Pancreas (tissue), 10 donors: ENCODE data around the gene FRMD4B. TPM values are rescaled to one million over a fixed set of nuclear protein-coding genes. Genes with fewer than 3 reads are reported as not detected.

Experiments used
- ATAC-seq, 4 donors: fragments of 200-7000 bp; cut with Tn5 transposase; one replicate each; pipeline versions ENCODE4 v1.8.0 to v1.9.1; 2020; ENCODE audit warnings: mild to moderate bottlenecking in 4 of 4, moderate library complexity in 4 of 4
- DNase-seq, 6 donors: peaks; one replicate each; pipeline ENCODE4 v3.0.0-alpha.2; 2020
- FAIRE-seq: peaks from 2 replicates; lab custom pipeline; 2012; peaks lifted over from hg19 to GRCh38; lab: Jason Lieb, UNC
- H3K27ac ChIP-seq, 4 donors: fragments of 200-600 bp; sonication (generic); 1 replicate in 3 of 4; 2 replicates in 1 of 4; pipeline versions ENCODE4 v1.5.0 to v1.8.0; 2020
- H3K27me3 ChIP-seq, 4 donors: fragments of 200-600 bp; one replicate each; pipeline ENCODE4 v1.8.0; 2021
- H3K36me3 ChIP-seq, 3 donors: fragments of 200-600 bp; sonication (generic) in 1 of 3; one replicate each; pipeline versions ENCODE4 v1.5.0 to v1.8.0; 2020 to 2021
- H3K4me1 ChIP-seq, 3 donors: fragments of 200-600 bp; one replicate each; pipeline ENCODE4 v1.8.0; 2021
- H3K4me3 ChIP-seq, 4 donors: fragments of 200-600 bp; sonication (generic) in 2 of 4; one replicate each; pipeline versions ENCODE4 v1.5.0 to v1.8.0; 2020 to 2021
- H3K9me3 ChIP-seq, 4 donors: fragments of 200-600 bp; one replicate each; pipeline ENCODE4 v1.8.0; 2021
- CTCF ChIP-seq, 4 donors: fragments of 200-600 bp; sonication (generic) in 3 of 4; IDR thresholded peaks; one replicate each; pipeline versions ENCODE4 v1.5.0 to v1.8.0; 2021; ENCODE audit warnings: antibody characterized with exemption in 4 of 4
- WGBS, 2 donors: extraction: QIAGEN DNeasy Blood & Tissue Kit; methylation state at CpG; one replicate each; pipeline ENCODE4 v1.1.7; 2013; 5-methylcytosine and 5-hydroxymethylcytosine counted together
- intact Hi-C, 3 donors: fragments of 100-400 bp; cut with DNase I; formaldehyde crosslinking; loops; one replicate each; pipeline versions ENCODE4 v1.11.1 to v1.14.2; 2022
- polyA plus RNA-seq, 2 donors: library from polyadenylated mRNA; stranded (reverse); fragments of 200-250 nt; gene quantifications; one replicate each; pipeline ENCODE4 v1.2.3, GENCODE V29; 2013
- total RNA-seq, 6 donors: library from RNA; stranded (reverse); fragmentation: NEBNext Ultra II Directional in 4 of 6; extraction: Animal tissue kit (Norgen Biotek cat#: 25700) in 4 of 6; gene quantifications; one replicate each; pipeline versions ENCODE4 v1.2.1 to v1.2.4, GENCODE V29; 2021 to 2023
- donor health status: healthy with polysubstance abuse.
- donor health status: DM: no; HTN: no; CAD: no; lungs with moderate emphysema.
- donor health status: DM: no; HTN: no; CAD: no.
- donor health status: control.
- donor health status: control.
- donor health status: Bipolar disorder and iron deficiency.
- donor health status: DM: yes; HTN: yes; CAD: no.
- donor health status: DM: no; HTN: no; CAD: no.
- donor health status: DM: no; HTN: no; CAD: no.
- donor health status: DM: yes; HTN: yes; CAD: no.

Gene FRMD4B
- total and polyA plus RNA-seq, 8 donors: 4.9 to 20.0 (median 7.3) TPM

GRCh38 chr3:69426967-69427304, 41.0 kb upstream of the FRMD4B start:
- Histone ChIP-seq H3K36me3 (no peaks in the 10 kb centered on the region), H3K4me1 (no peaks in the 10 kb centered on the region), H3K27ac (no peak overlapping the region), H3K27me3 (no peaks in the 10 kb centered on the region), H3K4me3 (no peak overlapping the region), H3K9me3 (no peaks in the 10 kb centered on the region)
- FAIRE-seq: no peak
- intact Hi-C loops: no loop called here
- no peak for DNase-seq
- ATAC-seq: no peak
- no peak for TF ChIP-seq CTCF (IDR thresholded peaks at IDR 0.05)

DNA sequence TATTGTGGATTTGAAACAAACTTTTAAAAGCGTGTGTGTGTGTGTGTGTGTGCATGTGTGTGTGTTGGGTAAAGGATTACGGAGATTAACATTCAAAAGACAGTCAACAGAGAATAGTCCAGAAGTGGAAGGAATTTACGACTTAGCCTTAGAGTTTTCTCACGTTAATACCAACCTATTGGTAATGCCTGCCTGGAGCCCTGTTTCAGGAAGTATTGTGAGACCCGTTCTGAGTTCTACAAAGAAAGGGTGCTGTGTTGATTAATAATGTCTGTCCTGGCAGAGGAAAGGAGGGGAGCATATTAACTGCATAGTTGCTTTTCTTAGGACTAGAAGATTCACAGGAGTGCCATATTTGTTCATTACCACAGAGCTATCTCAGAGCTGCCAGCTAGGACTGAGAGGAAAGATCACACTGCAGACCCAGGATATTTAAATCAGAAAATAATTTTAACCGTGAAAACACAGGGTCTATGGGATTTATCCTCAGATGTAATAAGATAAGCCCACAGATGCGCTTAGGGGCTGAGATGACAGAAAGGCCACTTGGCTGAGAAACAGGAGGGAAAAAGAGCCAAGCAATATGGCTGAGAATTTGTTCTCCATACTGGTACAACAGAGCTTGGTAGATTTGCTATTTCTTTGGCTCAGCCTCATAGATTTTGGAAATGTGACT, 40.5 kb upstream of the FRMD4B start:
- intact Hi-C loops: no loop called here
- Histone ChIP-seq H3K27me3 (no peaks in the 10 kb centered on the region), H3K4me3 (no peak overlapping the region), H3K9me3 (no peaks in the 10 kb centered on the region), H3K4me1 (no peaks in the 10 kb centered on the region), H3K27ac (no peak overlapping the region), H3K36me3 (no peaks in the 10 kb centered on the region)
- ATAC-seq: no peak
- no peak for TF ChIP-seq CTCF (IDR thresholded peaks at IDR 0.05)
- FAIRE-seq: no peak
- WGBS, 2 donors: 67 to 68% methylated on average over 7 of the region's 7 CpGs
- DNase-seq: no peak

GRCh38 chr3:69425249-69425648, 39.4 kb upstream of the FRMD4B start:
- TF ChIP-seq CTCF (IDR thresholded peaks at IDR 0.05): peak in 1 of 4 donors; percentile 18
- ATAC-seq (peak in 3 of 4 donors; percentile 59 to 67 (median 65)), DNase-seq (no peak), FAIRE-seq (no peak)
- Histone ChIP-seq H3K4me1 (no peaks in the 10 kb centered on the region), H3K27ac (no peak overlapping the region), H3K4me3 (no peak overlapping the region), H3K36me3 (no peaks in the 10 kb centered on the region), H3K27me3 (no peaks in the 10 kb centered on the region), H3K9me3 (no peaks in the 10 kb centered on the region)
- WGBS, 2 donors: 43 to 44% methylated on average over 4 of the region's 4 CpGs
- intact Hi-C loops: no loop called here

DNA sequence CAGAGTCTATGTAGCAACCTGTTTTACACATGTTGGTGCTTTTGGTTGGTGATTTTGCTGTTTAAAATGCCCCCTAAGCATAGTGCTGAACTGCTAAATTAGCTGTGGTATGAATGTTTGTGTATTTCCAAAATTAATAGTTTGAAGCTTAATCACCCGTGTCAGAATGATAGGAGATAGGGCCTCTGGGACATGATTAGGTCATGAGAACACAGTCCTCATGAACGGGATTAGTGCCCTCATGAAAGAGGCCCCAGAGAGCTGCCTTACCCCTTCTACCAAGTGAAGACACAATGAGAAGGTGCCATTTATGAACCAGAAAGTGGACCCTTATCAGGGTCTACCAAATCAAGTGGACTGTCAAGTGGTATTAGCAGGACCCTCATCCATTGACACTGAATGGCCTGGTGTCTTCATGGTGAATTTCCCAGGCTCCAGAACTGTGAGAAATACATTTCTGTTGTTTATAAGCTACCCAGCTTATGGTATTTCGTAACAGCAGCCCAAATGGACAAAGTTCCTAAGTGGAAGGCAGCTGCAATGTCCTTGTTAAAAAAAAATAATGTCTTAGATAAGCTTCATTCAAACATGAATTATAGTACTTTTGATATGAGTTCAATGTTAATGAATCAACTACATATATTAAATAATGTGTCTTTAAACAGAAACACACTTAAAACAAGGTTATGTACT, 37.7 kb upstream of the FRMD4B start:
- no peaks in the 10 kb centered on the region for H3K9me3 ChIP-seq
- TF ChIP-seq CTCF (IDR thresholded peaks at IDR 0.05): no peak
- no peak for ATAC-seq
- no peaks in the 10 kb centered on the region for H3K27me3 ChIP-seq
- no peak overlapping the region for H3K27ac ChIP-seq
- H3K36me3 ChIP-seq: no peaks in the 10 kb centered on the region
- no peaks in the 10 kb centered on the region for H3K4me1 ChIP-seq
- no peak for FAIRE-seq
- H3K4me3 ChIP-seq: no peak overlapping the region
- DNase-seq: no peak
- intact Hi-C loops: no loop called here
- 70 to 79% methylated on average over 3 of the region's 3 CpGs for WGBS, 2 donors

- Histone ChIP-seq H3K27ac (no peak overlapping the region), H3K9me3 (no peaks in the 10 kb centered on the region), H3K4me3 (no peak overlapping the region), H3K4me1 (no peaks in the 10 kb centered on the region), H3K36me3 (no peaks in the 10 kb centered on the region), H3K27me3 (no peaks in the 10 kb centered on the region)
- DNase-seq: no peak
- no peak for FAIRE-seq
- intact Hi-C loops: no loop called here
- no peak for TF ChIP-seq CTCF (IDR thresholded peaks at IDR 0.05)
- 91 to 96% methylated on average over 1 of the region's 1 CpG for WGBS, 2 donors
- ATAC-seq: no peak
These were observed 36.9 kb upstream of the FRMD4B start for GRCh38 chr3:69422751-69423150.
